Bronchial epithelial cell (primary cell): Measurements from ENCODE around the gene IVL. TPM values are rescaled to one million over a fixed set of nuclear protein-coding genes. Genes with fewer than 3 reads are reported as not detected.

Experiments used
- DNase-seq: peaks from one replicate; pipeline ENCODE4 v3.0.0-alpha.2; 2010; ENCODE audit warnings: low read depth
- FAIRE-seq: peaks from 2 replicates; lab custom pipeline; 2011; peaks lifted over from hg19 to GRCh38; lab: Jason Lieb, UNC
- H3K27me3 ChIP-seq: 2 replicates; pipeline ENCODE4 v1.5.1; 2011; ENCODE audit warnings: low read length; ENCODE audit not compliant: control insufficient read depth, insufficient read depth
- H3K36me3 ChIP-seq: 2 replicates; pipeline ENCODE4 v1.5.1; 2011; ENCODE audit warnings: low read length; ENCODE audit not compliant: control insufficient read depth, insufficient read depth
- H3K4me3 ChIP-seq: 2 replicates; pipeline ENCODE4 v1.5.1; 2011; ENCODE audit warnings: mild to moderate bottlenecking, low read depth, low read length, control low read depth
- total RNA-seq: library from RNA; depleted of rRNA; stranded (reverse); fragments of >200 nt; gene quantifications from 2 replicates; pipeline ENCODE4 v1.2.1, GENCODE V29; 2014
- TF ChIP-seq, protein P1 (sequence below): IDR thresholded peaks from 2 replicates; pipeline ENCODE4 v1.5.1; 2011; ENCODE audit warnings: mild to moderate bottlenecking, moderate library complexity, low read length, control low read depth, inconsistent platforms; ENCODE audit not compliant: insufficient read depth, severe bottlenecking

Gene IVL
- total RNA-seq, 1 donor from 2014 or later = 1.6 TPM

- TF ChIP-seq, protein P1, sequence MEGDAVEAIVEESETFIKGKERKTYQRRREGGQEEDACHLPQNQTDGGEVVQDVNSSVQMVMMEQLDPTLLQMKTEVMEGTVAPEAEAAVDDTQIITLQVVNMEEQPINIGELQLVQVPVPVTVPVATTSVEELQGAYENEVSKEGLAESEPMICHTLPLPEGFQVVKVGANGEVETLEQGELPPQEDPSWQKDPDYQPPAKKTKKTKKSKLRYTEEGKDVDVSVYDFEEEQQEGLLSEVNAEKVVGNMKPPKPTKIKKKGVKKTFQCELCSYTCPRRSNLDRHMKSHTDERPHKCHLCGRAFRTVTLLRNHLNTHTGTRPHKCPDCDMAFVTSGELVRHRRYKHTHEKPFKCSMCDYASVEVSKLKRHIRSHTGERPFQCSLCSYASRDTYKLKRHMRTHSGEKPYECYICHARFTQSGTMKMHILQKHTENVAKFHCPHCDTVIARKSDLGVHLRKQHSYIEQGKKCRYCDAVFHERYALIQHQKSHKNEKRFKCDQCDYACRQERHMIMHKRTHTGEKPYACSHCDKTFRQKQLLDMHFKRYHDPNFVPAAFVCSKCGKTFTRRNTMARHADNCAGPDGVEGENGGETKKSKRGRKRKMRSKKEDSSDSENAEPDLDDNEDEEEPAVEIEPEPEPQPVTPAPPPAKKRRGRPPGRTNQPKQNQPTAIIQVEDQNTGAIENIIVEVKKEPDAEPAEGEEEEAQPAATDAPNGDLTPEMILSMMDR = no peak
- H3K27me3 ChIP-seq = peaks cover 5% of the 10 kb centered on the region
- no peak overlapping the region for H3K4me3 ChIP-seq
- FAIRE-seq = no peak
- no peak for DNase-seq
- no peaks in the 10 kb centered on the region for H3K36me3 ChIP-seq
Measured at GRCh38 chr1:152909206-152909605, 860 bp downstream of the IVL start.

DNA sequence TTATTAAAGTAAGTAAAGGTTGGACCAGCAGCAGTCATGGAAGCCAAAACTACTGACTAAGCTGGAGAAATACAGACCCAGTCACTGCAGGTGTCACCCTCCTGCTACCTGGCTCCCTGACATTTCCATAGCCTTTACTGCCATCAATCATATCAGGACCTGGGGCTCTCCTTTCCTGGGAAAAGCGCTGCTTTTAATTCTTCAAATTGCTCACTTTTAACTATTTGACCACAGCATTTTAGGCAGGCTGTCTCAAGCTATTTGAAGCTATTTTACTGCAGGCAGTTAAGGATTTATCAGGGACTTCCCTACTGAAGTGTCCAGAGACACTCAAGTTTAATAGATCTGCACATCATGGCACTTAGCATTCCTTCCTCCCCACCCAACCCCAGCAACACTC lies 4.1 kb downstream of the IVL start:
- no peak for DNase-seq
- Histone ChIP-seq H3K27me3 (peaks cover 5% of the 10 kb centered on the region), H3K4me3 (no peak overlapping the region), H3K36me3 (no peaks in the 10 kb centered on the region)
- FAIRE-seq = no peak
- TF ChIP-seq, protein P1 = no peak

DNA sequence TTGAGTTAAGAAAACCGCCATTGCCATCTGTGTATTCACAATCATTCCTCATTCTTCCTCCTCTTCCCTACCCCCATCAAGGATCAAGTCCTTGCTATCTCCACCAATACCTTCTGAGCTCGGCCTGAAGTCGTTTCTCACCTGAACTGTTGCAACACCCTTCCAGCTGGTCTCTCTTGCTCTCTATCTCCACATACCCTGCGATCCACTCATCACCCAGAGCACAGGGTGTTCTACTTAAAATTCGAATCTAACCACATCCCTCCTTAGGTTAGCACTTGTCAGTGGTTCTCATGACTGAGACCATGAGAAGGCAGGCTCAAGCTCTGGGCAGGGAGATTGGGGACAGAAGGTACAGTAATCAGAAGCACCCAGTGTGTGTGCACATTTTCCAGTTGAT lies 4.6 kb downstream of the IVL start:
- no peak overlapping the region for H3K4me3 ChIP-seq
- TF ChIP-seq, protein P1 = no peak
- FAIRE-seq (peak; percentile 47), DNase-seq (peak; percentile 69)
- peaks cover 5% of the 10 kb centered on the region for H3K27me3 ChIP-seq
- H3K36me3 ChIP-seq = no peaks in the 10 kb centered on the region

- FAIRE-seq (no peak), DNase-seq (peak; percentile 54)
- Histone ChIP-seq H3K36me3 (no peaks in the 10 kb centered on the region), H3K4me3 (no peak overlapping the region), H3K27me3 (no peaks in the 10 kb centered on the region)
- TF ChIP-seq, protein P1 = peak; percentile 64
Measured at GRCh38 chr1:152917794-152918193, 9.4 kb downstream of the IVL start.

- no peak for FAIRE-seq
- DNase-seq = no peak
- Histone ChIP-seq H3K27me3 (no peaks in the 10 kb centered on the region), H3K4me3 (no peak overlapping the region), H3K36me3 (no peaks in the 10 kb centered on the region)
- TF ChIP-seq, protein P1 = no peak
Measured at GRCh38 chr1:152919071-152919470, 10.7 kb downstream of the IVL start.

- H3K27me3 ChIP-seq = no peaks in the 10 kb centered on the region
- H3K36me3 ChIP-seq = no peaks in the 10 kb centered on the region
- TF ChIP-seq, protein P1 = no peak
- peak; percentile 56 for DNase-seq
- peak; percentile 52 for FAIRE-seq
- H3K4me3 ChIP-seq = no peak overlapping the region
Measured at GRCh38 chr1:152924191-152924590, 15.8 kb downstream of the IVL start.
